ENCODE data around the gene OSBPL7. TPM values are rescaled to one million over a fixed set of nuclear protein-coding genes. Genes with fewer than 3 reads are reported as not detected.

Gene OSBPL7
- total and polyA plus RNA-seq, 2 of the 8 experiments (the other 6 are each of a cell fraction or from before 2014, with no cell fraction given): 7.2 to 8.9 TPM

- FAIRE-seq (no peak), DNase-seq (ENCODE audit: low read depth in 1 of 2, low spot score in 2 of 2) (no peak)
- no peak overlapping the region for H2BK12ac ChIP-seq (ENCODE audit: low read depth, low read length)
- H2BK5ac ChIP-seq (ENCODE audit: low read depth, low read length): no peak overlapping the region
- no peak overlapping the region for H3K14ac ChIP-seq (ENCODE audit: insufficient read length)
- H3K4me3 ChIP-seq (ENCODE audit: extremely low read depth in 1 of 4, insufficient read depth in 2 of 4, low read depth in 3 of 4, low read length in 4 of 4): no peak overlapping the region
- H3K56ac ChIP-seq (replicated peaks; ENCODE audit: insufficient read length, low read depth, low read length): no peak overlapping the region
- no peak overlapping the region for H4K91ac ChIP-seq (replicated peaks; ENCODE audit: insufficient read length, low read length)
- no peak overlapping the region for H4K5ac ChIP-seq (ENCODE audit: insufficient read length, low read depth, low read length)
- H3K9ac ChIP-seq (replicated peaks in 1 of 4; ENCODE audit: extremely low read depth in 1 of 4, low read depth in 3 of 4, low read length in 3 of 4): no peak overlapping the region
- H3K18ac ChIP-seq (ENCODE audit: extremely low read depth, low read length): no peak overlapping the region
- H4K20me1 ChIP-seq (replicated peaks in 1 of 2; ENCODE audit: control insufficient read depth in 1 of 2, insufficient read depth in 2 of 2, low read length in 2 of 2): no peaks in the 10 kb centered on the region
- 66% methylated on average over 6 of the region's 6 CpGs; no CpG with 5 or more reads in 1 of the 2 experiments for WGBS, 2 experiments (ENCODE audit: extremely low coverage in 1 of 2, insufficient coverage in 1 of 2, insufficient read length in 1 of 2, insufficient replicate concordance in 2 of 2, low coverage in 1 of 2, low lambda C conversion rate in 2 of 2, missing lambda C conversion rate in 1 of 2)
- H2BK15ac ChIP-seq (ENCODE audit: low read length): no peak overlapping the region
- no peaks in the 10 kb centered on the region for H3K79me2 ChIP-seq (ENCODE audit: control insufficient read depth in 1 of 2, insufficient read depth in 2 of 2, low read length in 2 of 2)
- H2AK5ac ChIP-seq (ENCODE audit: low read depth, low read length): no peak overlapping the region
- H3K4me1 ChIP-seq (replicated peaks in 1 of 4; ENCODE audit: control insufficient read depth in 3 of 4, insufficient read depth in 4 of 4, low read length in 3 of 4): peaks cover 0 to 3% (median 2%) of the 10 kb centered on the region in 4 experiments; a peak in 3 of 7 replicates
- H3K9me3 ChIP-seq (ENCODE audit: insufficient read depth in 2 of 2, low read depth in 1 of 2, low read length in 1 of 2): no peaks in the 10 kb centered on the region
- no peak overlapping the region for H3K4ac ChIP-seq (replicated peaks; ENCODE audit: insufficient read length, low read depth, low read length)
- H2AFZ ChIP-seq (ENCODE audit: low read length): no peak overlapping the region
- CTCF ChIA-PET (ENCODE audit: partially characterized antibody): interaction anchor here (0.7 to 2.2 kb wide), 6 partner anchors 12 to 100 kb away, joined by 3 to 7 read pairs (median 3); no protein-coding TSS in a partner anchor
- H2BK120ac ChIP-seq (replicated peaks; ENCODE audit: low read depth, low read length): no peak overlapping the region
- H3K79me1 ChIP-seq (ENCODE audit: low read depth, low read length): no peaks in the 10 kb centered on the region
- no peaks in the 10 kb centered on the region for H3K36me3 ChIP-seq (ENCODE audit: control insufficient read depth in 2 of 4, insufficient read depth in 4 of 4, low read length in 3 of 4)
- H4K8ac ChIP-seq (ENCODE audit: extremely low read depth, insufficient read depth, low read length): no peak overlapping the region
- H3K27ac ChIP-seq (ENCODE audit: low read depth, low read length): no peak overlapping the region
- H3K4me2 ChIP-seq (ENCODE audit: insufficient read depth in 1 of 2, low read depth in 2 of 2, low read length in 2 of 2): no peak overlapping the region
- no peak overlapping the region for H2BK20ac ChIP-seq (ENCODE audit: low read length)
- peaks cover 5% of the 10 kb centered on the region for H3K23me2 ChIP-seq (ENCODE audit: low read depth, low read length)
- H3K23ac ChIP-seq (ENCODE audit: insufficient read length): no peak overlapping the region
- POLR2A ChIA-PET (ENCODE audit: partially characterized antibody): interaction anchor here (1.2 kb wide), 1 partner anchor 24 kb away, joined by 3 read pairs; no protein-coding TSS in a partner anchor
- H3K27me3 ChIP-seq (replicated peaks in 1 of 4; ENCODE audit: control insufficient read depth in 3 of 4, extremely low read depth in 1 of 4, insufficient read depth in 3 of 4, low read length in 3 of 4): peaks cover 6 to 33% (median 26%) of the 10 kb centered on the region in 4 experiments
- no peak for TF ChIP-seq RFX5 (IDR thresholded peaks at IDR 0.05; ENCODE audit: borderline replicate concordance, low read depth, low read length)
- no peak for TF ChIP-seq BCL11A (IDR thresholded peaks at IDR 0.05; ENCODE audit: low read depth in 2 of 2, low read length in 2 of 2)
- no peak for TF ChIP-seq POLR2AphosphoS5 (IDR thresholded peaks at IDR 0.05; ENCODE audit: low read depth, low read length)
- no peak for TF ChIP-seq EZH2 (IDR thresholded peaks at IDR 0.05; ENCODE audit: low read depth, low read length, severe bottlenecking)
- TF ChIP-seq ATF3 (IDR thresholded peaks at IDR 0.05; ENCODE audit: insufficient read depth, low read depth, low read length): no peak
- TF ChIP-seq GABPA (IDR thresholded peaks at IDR 0.05; ENCODE audit: borderline replicate concordance, insufficient read depth, low read length): no peak
- TF ChIP-seq E2F6 (IDR thresholded peaks at IDR 0.05): no peak
- no peak for TF ChIP-seq HDAC2 (IDR thresholded peaks at IDR 0.05; ENCODE audit: borderline replicate concordance in 1 of 2, low read depth in 2 of 2, low read length in 2 of 2)
- no peak for TF ChIP-seq RAD21 (IDR thresholded peaks at IDR 0.05 in 1 of 2, conservative IDR thresholded peaks at IDR 0.05 in 1 of 2; ENCODE audit: low read depth in 2 of 2, low read length in 2 of 2)
- TF ChIP-seq EGR1 (IDR thresholded peaks at IDR 0.05; ENCODE audit: borderline replicate concordance, low read depth, low read length): no peak
- no peak for TF ChIP-seq PHF8 (conservative IDR thresholded peaks at IDR 0.05; ENCODE audit: low read depth, low read length)
These were observed 28.6 kb downstream of the OSBPL7 start for GRCh38 chr17:47792979-47793378.
